ENCODE measurements around the gene TCEAL3. TPM values are rescaled to one million over a fixed set of nuclear protein-coding genes. Genes with fewer than 3 reads are reported as not detected.
A peak's percentile ranks its signal among the peaks of the same experiment; 100 is the strongest.

The TCEAL3 gene, protein sequence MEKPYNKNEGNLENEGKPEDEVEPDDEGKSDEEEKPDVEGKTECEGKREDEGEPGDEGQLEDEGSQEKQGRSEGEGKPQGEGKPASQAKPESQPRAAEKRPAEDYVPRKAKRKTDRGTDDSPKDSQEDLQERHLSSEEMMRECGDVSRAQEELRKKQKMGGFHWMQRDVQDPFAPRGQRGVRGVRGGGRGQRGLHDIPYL
- total RNA-seq = 10.5 and 14.9 TPM in 2 replicates

GRCh38 chrX:103607364-103608305, at the start of gene TCEAL3:
TCEAL3 (plus strand) TSS chrX:103607963; CDS start chrX:103609065, 1,102 bp downstream.
- Histone ChIP-seq H3K27me3 (ENCODE audit: control insufficient read depth, insufficient read depth, low read length) (peaks cover 5% of the 10 kb centered on the region), H3K36me3 (ENCODE audit: control insufficient read depth, insufficient read depth, low read length) (no peaks in the 10 kb centered on the region), H3K4me3 (ENCODE audit: low read depth, low read length) (peak within 1 kb of the TSS; percentile 77)
- TF ChIP-seq CTCF (IDR thresholded peaks at IDR 0.05; ENCODE audit: insufficient read depth, low read length, poor library complexity, severe bottlenecking) = no peak
- DNase-seq (ENCODE audit: low read depth) = no peak

- no peak overlapping the region for H3K4me3 ChIP-seq (ENCODE audit: low read depth, low read length)
- no peak for TF ChIP-seq CTCF (IDR thresholded peaks at IDR 0.05; ENCODE audit: insufficient read depth, low read length, poor library complexity, severe bottlenecking)
- DNase-seq (ENCODE audit: low read depth) = no peak
Observed at GRCh38 chrX:103560256-103560655, 47.5 kb upstream of the TCEAL3 start.

DNA sequence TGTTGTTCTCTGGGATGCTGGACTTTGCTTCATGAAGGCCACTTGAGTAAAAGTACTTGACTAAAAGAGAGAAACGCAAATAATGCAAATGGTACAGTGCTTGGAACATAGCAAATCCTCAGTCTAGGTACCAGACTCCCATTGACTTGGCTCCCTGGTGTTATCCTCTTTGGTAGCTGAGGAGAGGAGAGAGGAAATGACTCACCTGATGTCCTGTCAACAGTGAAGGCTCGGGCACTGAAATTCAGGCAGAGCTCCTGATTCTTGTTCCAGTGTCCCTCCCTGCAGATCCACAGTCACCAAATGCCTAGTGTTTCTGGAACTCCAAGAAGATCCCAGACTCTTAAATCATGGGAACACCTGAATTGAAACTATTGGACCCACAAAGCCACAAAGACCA, 45.0 kb upstream of the TCEAL3 start:
- TF ChIP-seq CTCF (IDR thresholded peaks at IDR 0.05; ENCODE audit: insufficient read depth, low read length, poor library complexity, severe bottlenecking) = no peak
- H3K27me3 ChIP-seq (ENCODE audit: control insufficient read depth, insufficient read depth, low read length) = no peaks in the 10 kb centered on the region
- H3K4me3 ChIP-seq (ENCODE audit: low read depth, low read length) = no peak overlapping the region
- DNase-seq (ENCODE audit: low read depth) = no peak
- H3K36me3 ChIP-seq (ENCODE audit: control insufficient read depth, insufficient read depth, low read length) = no peaks in the 10 kb centered on the region

More at GRCh38 chrX:103560256-103560655, 47.5 kb upstream of the TCEAL3 start:
- H3K27me3 ChIP-seq (ENCODE audit: control insufficient read depth, insufficient read depth, low read length) = no peaks in the 10 kb centered on the region
- H3K36me3 ChIP-seq (ENCODE audit: control insufficient read depth, insufficient read depth, low read length) = no peaks in the 10 kb centered on the region

DNA sequence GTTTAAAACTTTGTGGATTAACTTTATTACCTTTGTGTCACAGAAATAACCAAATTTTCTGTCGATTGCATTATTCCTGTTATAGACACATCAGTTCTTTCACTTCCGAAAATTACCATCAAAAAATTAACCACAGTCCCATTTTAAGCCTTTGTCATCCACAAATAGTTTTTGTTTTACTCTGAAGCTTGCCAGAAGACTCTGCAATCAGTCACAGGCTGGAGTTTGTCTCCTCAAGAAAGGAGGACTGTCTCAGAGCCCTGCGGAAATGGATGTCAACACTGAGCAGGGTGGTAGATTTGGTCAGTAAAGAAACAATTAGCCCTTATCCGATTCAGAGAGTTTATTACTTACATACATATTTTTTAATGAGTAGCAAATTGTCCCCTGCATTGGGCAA, 42.6 kb upstream of the TCEAL3 start:
- Histone ChIP-seq H3K27me3 (ENCODE audit: control insufficient read depth, insufficient read depth, low read length) (no peaks in the 10 kb centered on the region), H3K36me3 (ENCODE audit: control insufficient read depth, insufficient read depth, low read length) (no peaks in the 10 kb centered on the region), H3K4me3 (ENCODE audit: low read depth, low read length) (no peak overlapping the region)
- no peak for TF ChIP-seq CTCF (IDR thresholded peaks at IDR 0.05; ENCODE audit: insufficient read depth, low read length, poor library complexity, severe bottlenecking)
- DNase-seq (ENCODE audit: low read depth) = no peak

GRCh38 chrX:103565752-103566151, 42.0 kb upstream of the TCEAL3 start:
- peak; percentile 12 for DNase-seq (ENCODE audit: low read depth)
- Histone ChIP-seq H3K36me3 (ENCODE audit: control insufficient read depth, insufficient read depth, low read length) (no peaks in the 10 kb centered on the region), H3K27me3 (ENCODE audit: control insufficient read depth, insufficient read depth, low read length) (no peaks in the 10 kb centered on the region), H3K4me3 (ENCODE audit: low read depth, low read length) (no peak overlapping the region)
- TF ChIP-seq CTCF (IDR thresholded peaks at IDR 0.05; ENCODE audit: insufficient read depth, low read length, poor library complexity, severe bottlenecking) = no peak
